Glutamatergic neuron (in vitro differentiated cells): ENCODE measurements around the gene CDH26. TPM values are rescaled to one million over a fixed set of nuclear protein-coding genes. Genes with fewer than 3 reads are reported as not detected.

Experiments used
- DNase-seq: peaks from one replicate; pipeline ENCODE4 v3.0.0; 2022
- H3K27ac Mint-ChIP-seq: one replicate; pipeline ENCODE4 v1.8.0; 2020; ENCODE audit warnings: mild to moderate bottlenecking, mixed read lengths, inconsistent platforms; ENCODE audit not compliant: unreplicated experiment
- H3K27me3 Mint-ChIP-seq: one replicate; pipeline ENCODE4 v1.8.0; 2020; ENCODE audit warnings: mild to moderate bottlenecking, moderate library complexity, mixed read lengths, inconsistent platforms; ENCODE audit not compliant: unreplicated experiment
- H3K36me3 Mint-ChIP-seq: one replicate; pipeline ENCODE4 v1.8.0; 2020; ENCODE audit warnings: mild to moderate bottlenecking, mixed read lengths, inconsistent platforms; ENCODE audit not compliant: unreplicated experiment
- H3K4me1 Mint-ChIP-seq: one replicate; pipeline ENCODE4 v1.8.0; 2020; ENCODE audit warnings: mild to moderate bottlenecking, low read depth, mixed read lengths, inconsistent platforms; ENCODE audit not compliant: unreplicated experiment
- H3K4me3 Mint-ChIP-seq: one replicate; pipeline ENCODE4 v1.8.0; 2020; ENCODE audit warnings: mild to moderate bottlenecking, mixed read lengths, inconsistent platforms; ENCODE audit not compliant: unreplicated experiment
- H3K9me3 Mint-ChIP-seq: one replicate; pipeline ENCODE4 v1.8.0; 2020; ENCODE audit warnings: mild to moderate bottlenecking, moderate library complexity, mixed read lengths, inconsistent platforms; ENCODE audit not compliant: unreplicated experiment
- CTCF ChIP-seq: fragments of 200-600 bp; sonication (generic); IDR thresholded peaks from one replicate; pipeline ENCODE4 v1.5.0; 2021; ENCODE audit not compliant: partially characterized antibody, unreplicated experiment
- total RNA-seq: library from RNA; stranded (reverse); fragmentation: NEBNext Ultra II Directional; extraction: Animal tissue kit (Norgen Biotek cat#: 25700); gene quantifications from one replicate; pipeline ENCODE4 v1.2.1, GENCODE V29; 2021; ENCODE audit not compliant: unreplicated experiment

Gene CDH26
- total RNA-seq, 1 donor from 2014 or later, result 0.76 TPM

- H3K9me3 Mint-ChIP-seq, result peaks cover 3% of the 10 kb centered on the region
- H3K4me1 Mint-ChIP-seq, result peaks cover 11% of the 10 kb centered on the region
These were observed 37.9 kb downstream of the CDH26 start for GRCh38 chr20:59996108-59996507.

GRCh38 chr20:59997896-59998295 is 39.7 kb downstream of the CDH26 start:
- Mint-ChIP-seq H3K36me3 (no peaks in the 10 kb centered on the region), H3K4me3 (no peak overlapping the region), H3K9me3 (peaks cover 5% of the 10 kb centered on the region), H3K4me1 (peaks cover 12% of the 10 kb centered on the region), H3K27me3 (no peaks in the 10 kb centered on the region), H3K27ac (no peak overlapping the region)
- DNase-seq, result no peak
- no peak for TF ChIP-seq CTCF

More at GRCh38 chr20:59996108-59996507, 37.9 kb downstream of the CDH26 start:
- no peak for DNase-seq
- no peaks in the 10 kb centered on the region for H3K27me3 Mint-ChIP-seq
- no peaks in the 10 kb centered on the region for H3K36me3 Mint-ChIP-seq
- no peak overlapping the region for H3K27ac Mint-ChIP-seq
- TF ChIP-seq CTCF, result no peak
- no peak overlapping the region for H3K4me3 Mint-ChIP-seq

- peaks cover 2% of the 10 kb centered on the region for H3K9me3 Mint-ChIP-seq
- no peak for TF ChIP-seq CTCF
- no peak overlapping the region for H3K27ac Mint-ChIP-seq
- H3K36me3 Mint-ChIP-seq, result no peaks in the 10 kb centered on the region
- no peak overlapping the region for H3K4me3 Mint-ChIP-seq
- no peak for DNase-seq
- H3K4me1 Mint-ChIP-seq, result peaks cover 12% of the 10 kb centered on the region
- H3K27me3 Mint-ChIP-seq, result no peaks in the 10 kb centered on the region
These were observed 41.3 kb downstream of the CDH26 start for GRCh38 chr20:59999502-59999901.

- Mint-ChIP-seq H3K4me3 (no peak overlapping the region), H3K27me3 (no peaks in the 10 kb centered on the region), H3K4me1 (peaks cover 10% of the 10 kb centered on the region), H3K27ac (no peak overlapping the region), H3K36me3 (no peaks in the 10 kb centered on the region), H3K9me3 (peaks cover 2% of the 10 kb centered on the region)
- no peak for TF ChIP-seq CTCF
- DNase-seq, result no peak
These were observed 42.2 kb downstream of the CDH26 start for GRCh38 chr20:60000271-60001042.

- no peak for TF ChIP-seq CTCF
- Mint-ChIP-seq H3K4me3 (no peak overlapping the region), H3K27ac (no peak overlapping the region), H3K27me3 (no peaks in the 10 kb centered on the region), H3K36me3 (no peaks in the 10 kb centered on the region), H3K9me3 (peaks cover 2% of the 10 kb centered on the region), H3K4me1 (peaks cover 10% of the 10 kb centered on the region)
- no peak for DNase-seq
These were observed 42.9 kb downstream of the CDH26 start for GRCh38 chr20:60001108-60001507.
